H1 (cell line): ENCODE data around the gene SLC6A6. TPM values are rescaled to one million over a fixed set of nuclear protein-coding genes. Genes with fewer than 3 reads are reported as not detected.

Experiments
- CTCF ChIA-PET: fragments of 300-600 bp; sonication (Branson Sonifier 250); formaldehyde crosslinking; loops from one replicate; lab custom pipeline; 2021; ENCODE audit not compliant: partially characterized antibody; lab: Charles Lee
- POLR2A ChIA-PET: fragments of 300-600 bp; sonication (Branson Sonifier 250); formaldehyde crosslinking; loops from one replicate; lab custom pipeline; 2021; ENCODE audit warnings: inconsistent platforms; ENCODE audit not compliant: partially characterized antibody; lab: Charles Lee
- DNase-seq, 2 experiments: peaks; one replicate each; pipeline versions ENCODE4 v3.0.0 to v3.0.0-alpha.2; 2010 to 2022; ENCODE audit warnings: low spot score in 2 of 2, low read depth in 1 of 2, mixed read lengths in 1 of 2
- FAIRE-seq: peaks from 2 replicates; lab custom pipeline; 2011; peaks lifted over from hg19 to GRCh38; lab: Jason Lieb, UNC
- H2AFZ ChIP-seq: 2 replicates; pipeline ENCODE4 v1.8.1; 2012; ENCODE audit warnings: low read length, inconsistent platforms
- H2AK5ac ChIP-seq: 2 replicates; pipeline ENCODE4 v1.6.1; 2013; ENCODE audit warnings: low read depth, low read length
- H2BK120ac ChIP-seq: replicated peaks from 2 replicates; pipeline ENCODE3; 2013; ENCODE audit warnings: low read depth, low read length, inconsistent platforms
- H2BK12ac ChIP-seq: 2 replicates; pipeline ENCODE4 v1.6.1; 2013; ENCODE audit warnings: low read depth, low read length
- H2BK15ac ChIP-seq: 2 replicates; pipeline ENCODE4 v1.6.1; 2013; ENCODE audit warnings: low read length
- H2BK20ac ChIP-seq: 2 replicates; pipeline ENCODE4 v1.6.1; 2013; ENCODE audit warnings: low read length
- H2BK5ac ChIP-seq: 2 replicates; pipeline ENCODE4 v1.6.1; 2013; ENCODE audit warnings: low read depth, low read length
- H3K14ac ChIP-seq: 2 replicates; pipeline ENCODE4 v1.6.1; 2013; ENCODE audit warnings: inconsistent platforms; ENCODE audit not compliant: insufficient read length
- H3K18ac ChIP-seq: 2 replicates; pipeline ENCODE4 v1.6.1; 2013; ENCODE audit warnings: low read length; ENCODE audit errors: extremely low read depth
- H3K23ac ChIP-seq: 2 replicates; pipeline ENCODE4 v1.6.1; 2013; ENCODE audit warnings: inconsistent platforms; ENCODE audit not compliant: insufficient read length
- H3K23me2 ChIP-seq: 2 replicates; pipeline ENCODE4 v1.6.1; 2013; ENCODE audit warnings: low read depth, low read length
- H3K27ac ChIP-seq: 2 replicates; pipeline ENCODE4 v1.6.1; 2011; ENCODE audit warnings: low read depth, low read length, inconsistent platforms
- H3K27me3 ChIP-seq, 4 experiments: replicated peaks in 1 of 4; 1 replicate in 1 of 4; 2 replicates in 3 of 4; pipeline versions ENCODE4 v1.6.1 to v1.8.1; 2011 to 2013; ENCODE audit warnings: low read length in 3 of 4, mild to moderate bottlenecking in 3 of 4, inconsistent platforms in 2 of 4, mixed read lengths in 2 of 4, moderate library complexity in 1 of 4; ENCODE audit not compliant: control insufficient read depth in 3 of 4, insufficient read depth in 3 of 4; ENCODE audit errors: extremely low read depth in 1 of 4
- H3K36me3 ChIP-seq, 4 experiments: 2 replicates each; pipeline versions ENCODE4 v1.6.1 to v1.8.1; 2011 to 2013; ENCODE audit warnings: mild to moderate bottlenecking in 4 of 4, low read length in 3 of 4, moderate library complexity in 2 of 4, control low read depth in 1 of 4, inconsistent platforms in 1 of 4; ENCODE audit not compliant: insufficient read depth in 4 of 4, control insufficient read depth in 2 of 4
- H3K4ac ChIP-seq: replicated peaks from 2 replicates; pipeline ENCODE3; 2013; ENCODE audit warnings: low read length, low read depth, mixed read lengths, inconsistent platforms; ENCODE audit not compliant: insufficient read length
- H3K4me1 ChIP-seq, 4 experiments: replicated peaks in 1 of 4; 1 replicate in 1 of 4; 2 replicates in 3 of 4; pipeline versions ENCODE4 v1.6.1 to v1.8.1; 2011 to 2013; ENCODE audit warnings: low read length in 3 of 4, inconsistent platforms in 2 of 4, mixed read lengths in 1 of 4; ENCODE audit not compliant: insufficient read depth in 4 of 4, control insufficient read depth in 3 of 4
- H3K4me2 ChIP-seq, 2 experiments: 2 replicates each; pipeline versions ENCODE4 v1.6.1 to v1.8.1; 2011 to 2013; ENCODE audit warnings: low read depth in 2 of 2, low read length in 2 of 2, control low read depth in 1 of 2, inconsistent platforms in 1 of 2, mild to moderate bottlenecking in 1 of 2; ENCODE audit not compliant: insufficient read depth in 1 of 2
- H3K4me3 ChIP-seq, 4 experiments: fragments of 200-600, 300-600 bp in 1 of 4; sonication (generic), shearing (Covaris generic), sonication (Bioruptor Twin) in 1 of 4; 2 replicates each; pipeline versions ENCODE4 v1.5.1 to v1.8.1; 2011 to 2016; ENCODE audit warnings: low read length in 4 of 4, low read depth in 3 of 4, control low read depth in 2 of 4, inconsistent platforms in 2 of 4, mild to moderate bottlenecking in 2 of 4, mixed read lengths in 1 of 4, moderate library complexity in 1 of 4; ENCODE audit not compliant: insufficient read depth in 2 of 4; ENCODE audit errors: extremely low read depth in 1 of 4
- H3K56ac ChIP-seq: replicated peaks from 2 replicates; pipeline ENCODE3; 2013; ENCODE audit warnings: low read depth, mild to moderate bottlenecking, mixed read lengths, low read length, inconsistent platforms; ENCODE audit not compliant: insufficient read length
- H3K79me1 ChIP-seq: 2 replicates; pipeline ENCODE4 v1.6.1; 2013; ENCODE audit warnings: low read depth, low read length, control low read depth
- H3K79me2 ChIP-seq, 2 experiments: 2 replicates each; pipeline versions ENCODE4 v1.6.1 to v1.8.1; 2012 to 2013; ENCODE audit warnings: low read length in 2 of 2, mild to moderate bottlenecking in 2 of 2, inconsistent platforms in 1 of 2; ENCODE audit not compliant: insufficient read depth in 2 of 2, control insufficient read depth in 1 of 2
- H3K9ac ChIP-seq, 4 experiments: replicated peaks in 1 of 4; 1 replicate in 1 of 4; 2 replicates in 3 of 4; pipeline versions ENCODE4 v1.6.1 to v1.8.1; 2011 to 2013; ENCODE audit warnings: low read depth in 3 of 4, low read length in 3 of 4, control low read depth in 2 of 4, mild to moderate bottlenecking in 2 of 4, moderate library complexity in 2 of 4, inconsistent platforms in 1 of 4; ENCODE audit errors: extremely low read depth in 1 of 4
- H3K9me3 ChIP-seq, 2 experiments: 2 replicates each; pipeline versions ENCODE4 v1.6.1 to v1.8.1; 2012 to 2013; ENCODE audit warnings: mild to moderate bottlenecking in 2 of 2, moderate library complexity in 2 of 2, control low read depth in 1 of 2, inconsistent platforms in 1 of 2, low read depth in 1 of 2, low read length in 1 of 2, mixed read lengths in 1 of 2; ENCODE audit not compliant: insufficient read depth in 2 of 2
- H4K20me1 ChIP-seq, 2 experiments: replicated peaks in 1 of 2; 2 replicates each; pipeline versions ENCODE3 to v1.8.1; 2011 to 2013; ENCODE audit warnings: inconsistent platforms in 2 of 2, low read length in 2 of 2, mild to moderate bottlenecking in 1 of 2; ENCODE audit not compliant: insufficient read depth in 2 of 2, control insufficient read depth in 1 of 2
- H4K5ac ChIP-seq: 2 replicates; pipeline ENCODE4 v1.6.1; 2013; ENCODE audit warnings: low read length, low read depth, mixed read lengths, inconsistent platforms; ENCODE audit not compliant: insufficient read length
- H4K8ac ChIP-seq: 2 replicates; pipeline ENCODE4 v1.8.0; 2013; ENCODE audit warnings: mild to moderate bottlenecking, moderate library complexity, low read length, inconsistent platforms; ENCODE audit not compliant: insufficient read depth; ENCODE audit errors: extremely low read depth
- H4K91ac ChIP-seq: replicated peaks from 2 replicates; pipeline ENCODE3; 2013; ENCODE audit warnings: low read length, mixed read lengths, inconsistent platforms; ENCODE audit not compliant: insufficient read length
- ATF2 ChIP-seq: IDR thresholded peaks from 2 replicates; pipeline ENCODE4 v1.6.1; 2012; ENCODE audit warnings: low read length, inconsistent platforms
- ATF3 ChIP-seq: IDR thresholded peaks from 2 replicates; pipeline ENCODE4 v1.6.1; 2011; ENCODE audit warnings: low read depth, mild to moderate bottlenecking, low read length; ENCODE audit not compliant: insufficient read depth
- FOSL1 ChIP-seq: IDR thresholded peaks from 2 replicates; pipeline ENCODE4 v1.6.1; 2011; ENCODE audit warnings: mild to moderate bottlenecking, low read depth, low read length, moderate library complexity; ENCODE audit not compliant: insufficient read depth
- MAFK ChIP-seq: IDR thresholded peaks from 2 replicates; pipeline ENCODE4 v1.6.1; 2012; ENCODE audit warnings: low read depth, mild to moderate bottlenecking, improper control_type of control experiment, low read length
- SIX5 ChIP-seq: IDR thresholded peaks from 2 replicates; pipeline ENCODE4 v1.6.1; 2011; ENCODE audit warnings: mild to moderate bottlenecking, low read depth, low read length
- SUZ12 ChIP-seq: fragments of 200-600 bp; sonication (generic); IDR thresholded peaks from 2 replicates; pipeline ENCODE4 v1.6.1; 2012; ENCODE audit warnings: mild to moderate bottlenecking, inconsistent platforms, low read length, moderate library complexity, mixed read lengths
- TEAD4 ChIP-seq: IDR thresholded peaks from 2 replicates; pipeline ENCODE4 v1.6.1; 2012; ENCODE audit warnings: low read depth, low read length, inconsistent platforms, mixed read lengths
- ZNF274 ChIP-seq: IDR thresholded peaks from 2 replicates; pipeline ENCODE4 v1.7.0; 2012; ENCODE audit warnings: low read length, borderline replicate concordance; ENCODE audit errors: extremely low read depth
- WGBS, 2 experiments: shearing (Covaris generic) in 1 of 2; methylation state at CpG; one replicate each; pipeline versions ENCODE4 v1.1.6 to v1.1.7; 2013 to 2015; ENCODE audit warnings: low lambda C conversion rate in 2 of 2, mixed read lengths in 2 of 2, inconsistent platforms in 1 of 2, low coverage in 1 of 2, missing lambda C conversion rate in 1 of 2; ENCODE audit not compliant: insufficient replicate concordance in 2 of 2, insufficient coverage in 1 of 2, insufficient read length in 1 of 2; ENCODE audit errors: extremely low coverage in 1 of 2, missing lambda C conversion rate in 1 of 2; 5-methylcytosine and 5-hydroxymethylcytosine counted together
- polyA plus RNA-seq, 7 experiments: library from polyadenylated mRNA; depleted of rRNA in 3 of 7; stranded (reverse) in 5 of 7; unstranded in 2 of 7; fragments of >200 nt in 5 of 7; fragments of 200-250 nt in 2 of 7; gene quantifications; 1 replicate in 5 of 7; 2 replicates in 1 of 7; 4 replicates in 1 of 7; pipeline versions ENCODE4 v1.2.1 to v1.2.3, GENCODE V29; 2011 to 2013; ENCODE audit warnings: missing spikeins in 2 of 7, mixed read lengths in 2 of 7
- total RNA-seq: library from RNA; stranded (reverse); fragmentation: NEBNext Ultra II Directional; extraction: Animal tissue kit (Norgen Biotek cat#: 25700); gene quantifications from 2 replicates; pipeline ENCODE4 v1.2.1, GENCODE V29; 2021

Gene SLC6A6
- total and polyA plus RNA-seq, 2 of the 8 experiments (the other 6 are each of a cell fraction or from before 2014, with no cell fraction given): 66.2 to 144 TPM

GRCh38 chr3:14451844-14452739 is 49.7 kb downstream of the SLC6A6 start:
- H2BK5ac ChIP-seq: peak overlapping the region; percentile 6; the same call in 1 of the 2 replicates
- H3K79me1 ChIP-seq: peaks cover 3% of the 10 kb centered on the region; the same call in 1 of the 2 replicates
- no peak overlapping the region for H4K5ac ChIP-seq
- H2BK20ac ChIP-seq: no peak overlapping the region
- no peaks in the 10 kb centered on the region for H3K79me2 ChIP-seq
- H4K20me1 ChIP-seq: peaks cover 7 to 21% of the 10 kb centered on the region in 2 experiments
- no peak for DNase-seq
- H3K14ac ChIP-seq: no peak overlapping the region
- H3K27me3 ChIP-seq: no peaks in the 10 kb centered on the region; a peak in 1 of 7 replicates
- no peaks in the 10 kb centered on the region for H3K9me3 ChIP-seq
- peaks cover 1% of the 10 kb centered on the region; the same call in 1 of the 2 replicates for H3K23me2 ChIP-seq
- no peak overlapping the region for H3K4me2 ChIP-seq
- FAIRE-seq: no peak
- no peak overlapping the region for H2BK15ac ChIP-seq
- no peak overlapping the region for H2AFZ ChIP-seq
- 91% methylated on average over 15 of the region's 17 CpGs; no CpG with 5 or more reads in 1 of the 2 experiments for WGBS, 2 experiments
- H3K9ac ChIP-seq: no peak overlapping the region
- H2BK120ac ChIP-seq: no peak overlapping the region
- H3K56ac ChIP-seq: no peak overlapping the region
- no peak overlapping the region for H4K8ac ChIP-seq
- H3K4me3 ChIP-seq: no peak overlapping the region
- H3K36me3 ChIP-seq: peaks cover 27 to 71% (median 52%) of the 10 kb centered on the region in 4 experiments
- H3K18ac ChIP-seq: no peak overlapping the region
- no peak overlapping the region for H2BK12ac ChIP-seq
- no peak overlapping the region for H4K91ac ChIP-seq
- no peak overlapping the region for H3K4ac ChIP-seq
- no peak overlapping the region for H3K23ac ChIP-seq
- ChIA-PET POLR2A (interaction anchor here (0.9 to 1.6 kb wide), 2 partner anchors 10 to 50 kb away, joined by 3 read pairs; partner anchors contain the start of gene SLC6A6), CTCF (interaction anchor here (0.9 to 2.2 kb wide), 8 partner anchors 10 to 178 kb away, joined by 3 to 12 read pairs (median 4); no protein-coding TSS in a partner anchor)
- no peak overlapping the region for H2AK5ac ChIP-seq
- peaks cover 0 to 2% (median 0%) of the 10 kb centered on the region in 4 experiments; a peak in 2 of 7 replicates for H3K4me1 ChIP-seq
- no peak overlapping the region for H3K27ac ChIP-seq
- no peak for TF ChIP-seq FOSL1
- no peak for TF ChIP-seq TEAD4
- no peak for TF ChIP-seq ATF2
- no peak for TF ChIP-seq SIX5
- TF ChIP-seq ZNF274: no peak
- no peak for TF ChIP-seq SUZ12
- no peak for TF ChIP-seq ATF3
- no peak for TF ChIP-seq MAFK
